Prostate gland (tissue), 2 donors: Measurements from ENCODE around the gene ATXN1. TPM values are rescaled to one million over a fixed set of nuclear protein-coding genes. Genes with fewer than 3 reads are reported as not detected.

Source experiments
- DNase-seq: peaks from one replicate; pipeline ENCODE4 v3.0.0-alpha.2; 2019; ENCODE audit warnings: low spot score
- H3K27ac ChIP-seq, 2 donors: fragments of 200-600 bp; sonication (generic); 2 replicates each; pipeline ENCODE4 v1.5.1; 2017 to 2019
- H3K27me3 ChIP-seq: fragments of 200-600 bp; sonication (generic); replicated peaks from 2 replicates; pipeline ENCODE4 v1.5.1; 2019; ENCODE audit not compliant: insufficient read depth
- H3K36me3 ChIP-seq, 2 donors: fragments of 200-600 bp; sonication (generic); 1 replicate in 1 of 2; 2 replicates in 1 of 2; pipeline versions ENCODE4 v1.5.1 to v1.8.1; 2017 to 2019
- H3K4me1 ChIP-seq: fragments of 200-600 bp; sonication (generic); replicated peaks from 2 replicates; pipeline ENCODE4 v1.5.1; 2019
- H3K4me3 ChIP-seq, 2 donors: fragments of 200-600 bp; sonication (generic); 2 replicates each; pipeline ENCODE4 v1.5.1; 2017 to 2019
- H3K9me3 ChIP-seq: fragments of 200-600 bp; sonication (generic); 2 replicates; pipeline ENCODE4 v1.5.1; 2017
- POLR2A ChIP-seq: fragments of 450-650 bp; IDR thresholded peaks from one replicate; pipeline ENCODE4 v1.6.1; 2016; ENCODE audit warnings: antibody characterized with exemption, mild to moderate bottlenecking
- POLR2AphosphoS5 ChIP-seq: sonication (generic); formaldehyde crosslinking; IDR thresholded peaks from one replicate; pipeline ENCODE4 v1.6.1; 2017; ENCODE audit warnings: antibody characterized with exemption
- WGBS: methylation state at CpG from one replicate; pipeline ENCODE4 v1.1.5; 2018; 5-methylcytosine and 5-hydroxymethylcytosine counted together
- intact Hi-C: fragments of 100-400 bp; cut with DNase I; formaldehyde crosslinking; loops from one replicate; pipeline ENCODE4 v1.14.2; 2022
- total RNA-seq, 2 donors: library from RNA; depleted of rRNA; stranded (reverse); fragments of >200 nt; gene quantifications; one replicate each; pipeline ENCODE4 v1.1.0, GENCODE V29; 2016
- TF ChIP-seq, protein P1 (sequence below), 4 experiments: fragments of 200-600 bp in 2 of 4; fragments of 450-650 bp in 2 of 4; sonication (generic) in 2 of 4; IDR thresholded peaks; 1 replicate in 3 of 4; 2 replicates in 1 of 4; pipeline ENCODE4 v1.5.1; 2016 to 2019; ENCODE audit warnings: antibody characterized with exemption in 4 of 4, mild to moderate bottlenecking in 2 of 4, moderate library complexity in 2 of 4

The ATXN1 gene
- total RNA-seq, 2 donors from 2014 or later = 28.5 to 89.0 TPM

DNA sequence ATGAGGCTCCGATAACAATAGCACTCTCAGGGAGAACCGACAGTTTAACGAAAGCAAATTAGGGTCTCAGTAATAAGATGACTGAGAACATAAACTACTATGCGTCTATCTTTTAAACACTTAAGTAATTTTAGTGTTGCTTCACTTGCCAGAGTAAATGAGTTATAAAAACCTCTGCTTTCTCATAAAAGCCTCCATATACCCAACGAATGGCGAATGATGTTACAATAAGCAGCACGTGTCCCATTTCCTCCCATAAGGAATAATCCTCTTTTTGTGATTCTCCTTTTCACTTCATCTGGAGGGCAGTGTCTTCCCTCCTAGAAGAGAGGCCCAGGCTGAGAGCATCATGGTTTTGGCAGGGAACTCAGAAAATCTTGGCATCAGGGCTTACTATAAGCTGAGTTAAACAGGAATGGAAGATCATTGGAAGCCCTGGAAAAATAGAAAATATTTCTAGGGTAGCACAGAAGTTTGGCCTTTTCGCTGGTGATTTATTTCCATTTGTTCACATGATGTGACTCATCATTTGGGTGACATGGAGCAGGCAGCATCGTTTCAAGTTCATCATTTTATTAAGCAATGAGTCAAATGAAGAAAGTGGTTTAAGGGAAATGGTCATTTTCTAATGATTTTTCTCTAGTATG, 255.4 kb downstream of the ATXN1 start:
- no peak overlapping the region for H3K27ac ChIP-seq

GRCh38 chr6:16504609-16505008, 256.7 kb downstream of the ATXN1 start:
- no peak for DNase-seq
- no peak overlapping the region for H3K4me3 ChIP-seq
- H3K4me1 ChIP-seq = no peaks in the 10 kb centered on the region
- TF ChIP-seq POLR2A (no peak), POLR2AphosphoS5 (no peak)
- TF ChIP-seq, protein P1, sequence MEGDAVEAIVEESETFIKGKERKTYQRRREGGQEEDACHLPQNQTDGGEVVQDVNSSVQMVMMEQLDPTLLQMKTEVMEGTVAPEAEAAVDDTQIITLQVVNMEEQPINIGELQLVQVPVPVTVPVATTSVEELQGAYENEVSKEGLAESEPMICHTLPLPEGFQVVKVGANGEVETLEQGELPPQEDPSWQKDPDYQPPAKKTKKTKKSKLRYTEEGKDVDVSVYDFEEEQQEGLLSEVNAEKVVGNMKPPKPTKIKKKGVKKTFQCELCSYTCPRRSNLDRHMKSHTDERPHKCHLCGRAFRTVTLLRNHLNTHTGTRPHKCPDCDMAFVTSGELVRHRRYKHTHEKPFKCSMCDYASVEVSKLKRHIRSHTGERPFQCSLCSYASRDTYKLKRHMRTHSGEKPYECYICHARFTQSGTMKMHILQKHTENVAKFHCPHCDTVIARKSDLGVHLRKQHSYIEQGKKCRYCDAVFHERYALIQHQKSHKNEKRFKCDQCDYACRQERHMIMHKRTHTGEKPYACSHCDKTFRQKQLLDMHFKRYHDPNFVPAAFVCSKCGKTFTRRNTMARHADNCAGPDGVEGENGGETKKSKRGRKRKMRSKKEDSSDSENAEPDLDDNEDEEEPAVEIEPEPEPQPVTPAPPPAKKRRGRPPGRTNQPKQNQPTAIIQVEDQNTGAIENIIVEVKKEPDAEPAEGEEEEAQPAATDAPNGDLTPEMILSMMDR (IDR thresholded peaks at IDR 0.05) = no peak
- H3K9me3 ChIP-seq = no peaks in the 10 kb centered on the region
- 81% methylated on average over 5 of the region's 5 CpGs for WGBS
- intact Hi-C loops = loop anchor here (10.0 kb wide), 1 partner anchor 170 kb away; no protein-coding TSS in a partner anchor
- H3K27ac ChIP-seq = no peak overlapping the region
- no peaks in the 10 kb centered on the region for H3K27me3 ChIP-seq
- no peaks in the 10 kb centered on the region for H3K36me3 ChIP-seq

More for the DNA sequence above, 255.4 kb downstream of the ATXN1 start:
- Histone ChIP-seq H3K4me1 (no peaks in the 10 kb centered on the region), H3K27me3 (no peaks in the 10 kb centered on the region), H3K4me3 (no peak overlapping the region), H3K9me3 (no peaks in the 10 kb centered on the region), H3K36me3 (no peaks in the 10 kb centered on the region)
- WGBS = 19% methylated on average over 9 of the region's 9 CpGs
- intact Hi-C loops = loop anchor here (10.0 kb wide), 1 partner anchor 171 kb away; no protein-coding TSS in a partner anchor
- TF ChIP-seq, protein P1 (IDR thresholded peaks at IDR 0.05) = no peak
- DNase-seq = no peak

DNA sequence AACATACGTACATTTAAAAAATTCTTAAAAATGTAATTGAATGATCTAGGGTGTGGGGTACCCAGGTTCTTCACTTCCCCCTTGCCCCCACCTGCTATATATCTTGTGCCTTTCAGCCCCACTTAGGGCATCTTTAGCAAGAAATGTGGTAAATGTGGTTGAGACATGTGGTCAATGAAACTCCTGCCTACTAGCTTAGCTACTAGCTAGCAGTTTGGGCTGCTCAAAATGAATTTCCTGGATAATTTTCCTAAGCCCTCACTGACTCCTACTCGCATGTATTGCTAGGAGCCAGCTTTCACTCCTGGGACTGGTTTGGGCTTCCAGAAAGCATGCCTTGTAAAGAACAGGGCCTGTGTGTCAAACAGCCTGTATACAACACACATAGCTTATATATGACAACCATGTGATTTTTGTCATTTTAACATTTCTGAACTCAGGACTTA, 257.3 kb downstream of the ATXN1 start:
- Histone ChIP-seq H3K4me3 (no peak overlapping the region), H3K27me3 (no peaks in the 10 kb centered on the region), H3K9me3 (no peaks in the 10 kb centered on the region), H3K36me3 (no peaks in the 10 kb centered on the region), H3K27ac (no peak overlapping the region), H3K4me1 (no peaks in the 10 kb centered on the region)
- DNase-seq = no peak
- intact Hi-C loops = loop anchor here (10.0 kb wide), 1 partner anchor 169 kb away; no protein-coding TSS in a partner anchor
- WGBS = 83% methylated on average over 2 of the region's 2 CpGs
- TF ChIP-seq, protein P1 (IDR thresholded peaks at IDR 0.05) = no peak
- TF ChIP-seq POLR2A = no peak
- no peak for TF ChIP-seq POLR2AphosphoS5

- Histone ChIP-seq H3K27me3 (no peaks in the 10 kb centered on the region), H3K27ac (no peak overlapping the region), H3K4me1 (no peaks in the 10 kb centered on the region), H3K4me3 (no peak overlapping the region), H3K36me3 (no peaks in the 10 kb centered on the region), H3K9me3 (no peaks in the 10 kb centered on the region)
- 76% methylated on average over 2 of the region's 2 CpGs for WGBS
- no peak for DNase-seq
- TF ChIP-seq POLR2AphosphoS5 (no peak), POLR2A (no peak)
- TF ChIP-seq, protein P1 (IDR thresholded peaks at IDR 0.05) = no peak
- intact Hi-C loops = loop anchor here (10.0 kb wide), 1 partner anchor 169 kb away; no protein-coding TSS in a partner anchor
Observed at GRCh38 chr6:16503241-16503775, 258.0 kb downstream of the ATXN1 start.

GRCh38 chr6:16498957-16499356, 262.3 kb downstream of the ATXN1 start:
- Histone ChIP-seq H3K4me1 (no peaks in the 10 kb centered on the region), H3K27me3 (no peaks in the 10 kb centered on the region), H3K36me3 (no peaks in the 10 kb centered on the region), H3K9me3 (no peaks in the 10 kb centered on the region), H3K4me3 (no peak overlapping the region), H3K27ac (no peak overlapping the region)
- no peak for DNase-seq
- TF ChIP-seq, protein P1 (IDR thresholded peaks at IDR 0.05) = no peak
- TF ChIP-seq POLR2A = no peak
- intact Hi-C loops = no loop called here
